CD14-positive monocyte (primary cell): ENCODE measurements around the gene QDPR. TPM values are rescaled to one million over a fixed set of nuclear protein-coding genes. Genes with fewer than 3 reads are reported as not detected.

Experiments
- DNase-seq, 3 donors: peaks; one replicate each; pipeline ENCODE4 v3.0.0-alpha.2; 2011 to 2022
- H2AFZ ChIP-seq: 2 replicates; pipeline ENCODE4 v1.6.0; 2012; ENCODE audit warnings: mild to moderate bottlenecking, low read depth, low read length, inconsistent platforms; ENCODE audit not compliant: insufficient read depth, poor library complexity, severe bottlenecking
- H3K27ac ChIP-seq, 2 donors: 1 replicate in 1 of 2; 2 replicates in 1 of 2; pipeline ENCODE4 v1.5.1; 2012 to 2013; ENCODE audit warnings: low read length in 2 of 2, control low read depth in 1 of 2, inconsistent platforms in 1 of 2, low read depth in 1 of 2, mild to moderate bottlenecking in 1 of 2
- H3K27me3 ChIP-seq, 2 donors: one replicate each; pipeline versions ENCODE4 v1.6.0 to v1.6.1; 2011 to 2013; ENCODE audit warnings: low read length in 2 of 2; ENCODE audit not compliant: control insufficient read depth in 2 of 2, insufficient read depth in 2 of 2
- H3K36me3 ChIP-seq, 2 donors: replicated peaks in 1 of 2; 1 replicate in 1 of 2; 2 replicates in 1 of 2; pipeline versions ENCODE4 v1.5.1 to v1.6.1; 2012 to 2013; ENCODE audit warnings: low read length in 2 of 2, control low read depth in 1 of 2, inconsistent platforms in 1 of 2, mild to moderate bottlenecking in 1 of 2; ENCODE audit not compliant: insufficient read depth in 2 of 2, control insufficient read depth in 1 of 2
- H3K4me1 ChIP-seq, 2 donors: 1 replicate in 1 of 2; 2 replicates in 1 of 2; pipeline versions ENCODE4 v1.5.1 to v1.6.1; 2012 to 2013; ENCODE audit warnings: low read length in 2 of 2, control low read depth in 1 of 2, inconsistent platforms in 1 of 2, mild to moderate bottlenecking in 1 of 2, moderate library complexity in 1 of 2; ENCODE audit not compliant: insufficient read depth in 2 of 2, control insufficient read depth in 1 of 2
- H3K4me2 ChIP-seq: replicated peaks from 2 replicates; pipeline ENCODE3; 2012; ENCODE audit warnings: low read length, moderate library complexity, mild to moderate bottlenecking; ENCODE audit not compliant: poor library complexity, severe bottlenecking; ENCODE audit errors: extremely low read depth
- H3K4me3 ChIP-seq, 3 experiments: fragments of 200-600 bp in 1 of 3; sonication (generic) in 1 of 3; replicated peaks in 1 of 3; 1 replicate in 2 of 3; 2 replicates in 1 of 3; pipeline ENCODE4 v1.5.1; 2011 to 2013; ENCODE audit warnings: low read length in 3 of 3, mild to moderate bottlenecking in 3 of 3, control low read depth in 2 of 3, low read depth in 2 of 3, inconsistent platforms in 1 of 3, moderate library complexity in 1 of 3
- H3K79me2 ChIP-seq: 2 replicates; pipeline ENCODE4 v1.6.0; 2012; ENCODE audit warnings: mild to moderate bottlenecking, control low read depth, inconsistent platforms, low read length, moderate library complexity; ENCODE audit not compliant: insufficient read depth
- H3K9ac ChIP-seq: 2 replicates; pipeline ENCODE4 v1.6.0; 2017; ENCODE audit warnings: low read length, mild to moderate bottlenecking; ENCODE audit not compliant: insufficient read depth, poor library complexity, severe bottlenecking
- H3K9me3 ChIP-seq, 2 donors: replicated peaks in 1 of 2; 1 replicate in 1 of 2; 2 replicates in 1 of 2; pipeline versions ENCODE4 v1.5.1 to v1.6.1; 2012 to 2013; ENCODE audit warnings: low read length in 2 of 2, control low read depth in 1 of 2; ENCODE audit not compliant: control insufficient read depth in 1 of 2, insufficient read depth in 1 of 2
- H4K20me1 ChIP-seq: 2 replicates; pipeline ENCODE4 v1.6.0; 2012; ENCODE audit warnings: mild to moderate bottlenecking, low read length, control low read depth, moderate library complexity; ENCODE audit not compliant: insufficient read depth
- H3K27ac Mint-ChIP-seq, 7 donors: one replicate each; pipeline ENCODE4 v1.8.0; 2020; ENCODE audit warnings: mild to moderate bottlenecking in 7 of 7, mixed read lengths in 7 of 7, moderate library complexity in 6 of 7, inconsistent platforms in 2 of 7
- H3K27me3 Mint-ChIP-seq, 3 donors: one replicate each; pipeline ENCODE4 v1.8.0; 2021 to 2022; ENCODE audit warnings: low read depth in 3 of 3, mild to moderate bottlenecking in 3 of 3, mixed read lengths in 3 of 3, moderate library complexity in 3 of 3, inconsistent platforms in 1 of 3
- H3K36me3 Mint-ChIP-seq, 2 donors: one replicate each; pipeline ENCODE4 v1.8.0; 2020; ENCODE audit warnings: mixed read lengths in 2 of 2, inconsistent platforms in 1 of 2, mild to moderate bottlenecking in 1 of 2
- H3K4me1 Mint-ChIP-seq: one replicate; pipeline ENCODE4 v1.8.0; 2020; ENCODE audit warnings: mild to moderate bottlenecking, mixed read lengths
- H3K4me3 Mint-ChIP-seq, 2 donors: one replicate each; pipeline ENCODE4 v1.8.0; 2020; ENCODE audit warnings: mild to moderate bottlenecking in 2 of 2, mixed read lengths in 2 of 2, moderate library complexity in 1 of 2
- H3K9me3 Mint-ChIP-seq, 7 donors: one replicate each; pipeline ENCODE4 v1.8.0; 2020 to 2022; ENCODE audit warnings: mixed read lengths in 7 of 7, mild to moderate bottlenecking in 6 of 7, moderate library complexity in 6 of 7, inconsistent platforms in 2 of 7
- WGBS: methylation state at CpG from one replicate; pipeline ENCODE4 v1.1.5; 2013; ENCODE audit warnings: missing lambda C conversion rate; ENCODE audit not compliant: insufficient coverage; 5-methylcytosine and 5-hydroxymethylcytosine counted together
- intact Hi-C, 2 donors: fragments of 100-400 bp; cut with micrococcal nuclease; formaldehyde crosslinking; loops; one replicate each; pipeline versions ENCODE4 v1.15.0 to v1.15.1; 2023
- polyA plus RNA-seq, 3 donors: library from polyadenylated mRNA; depleted of rRNA in 1 of 3; unstranded in 2 of 3; stranded (reverse) in 1 of 3; fragments of 300-500 nt in 2 of 3; fragments of >200 nt in 1 of 3; fragmentation: Illumina TruSeq in 2 of 3; gene quantifications; 1 replicate in 2 of 3; 2 replicates in 1 of 3; pipeline ENCODE4 v1.2.3, GENCODE V29; 2012 to 2021
- TF ChIP-seq, protein P1 (sequence below): fragments of 200-600 bp; IDR thresholded peaks from one replicate; pipeline ENCODE4 v1.8.0; 2022; ENCODE audit warnings: antibody characterized with exemption, mild to moderate bottlenecking

QDPR gene
- polyA plus RNA-seq, 3 donors, result 15.8 to 31.7 (median 27.7) TPM

DNA sequence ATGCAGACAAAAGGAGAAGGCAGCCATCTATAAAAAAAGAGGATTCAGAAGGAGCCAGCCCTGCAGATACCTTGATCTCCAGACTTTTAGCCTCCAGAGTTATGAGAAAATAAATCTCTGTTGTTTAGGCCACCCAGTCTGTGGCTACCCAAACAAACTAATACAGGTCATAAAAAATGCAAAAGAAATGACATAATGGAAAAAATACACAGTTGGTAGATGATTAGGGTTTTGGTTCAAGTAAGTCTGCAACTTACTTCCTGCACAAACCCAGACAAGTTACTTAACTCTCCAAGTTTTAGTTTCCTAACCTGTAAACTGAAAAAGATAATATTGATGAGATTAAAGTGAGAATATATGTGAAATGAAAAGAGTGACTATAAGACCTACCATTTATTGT is 11.3 kb downstream of the QDPR start:
- Mint-ChIP-seq H3K9me3 (peaks cover 0 to 1% (median 0%) of the 10 kb centered on the region in 7 donors), H3K4me3 (no peak overlapping the region), H3K36me3 (peaks cover 51 to 70% of the 10 kb centered on the region in 2 donors), H3K27me3 (no peaks in the 10 kb centered on the region), H3K27ac (no peak overlapping the region), H3K4me1 (peaks cover 11% of the 10 kb centered on the region)
- H2AFZ ChIP-seq, result no peak overlapping the region
- H3K27ac ChIP-seq, result no peak overlapping the region
- TF ChIP-seq, protein P1, sequence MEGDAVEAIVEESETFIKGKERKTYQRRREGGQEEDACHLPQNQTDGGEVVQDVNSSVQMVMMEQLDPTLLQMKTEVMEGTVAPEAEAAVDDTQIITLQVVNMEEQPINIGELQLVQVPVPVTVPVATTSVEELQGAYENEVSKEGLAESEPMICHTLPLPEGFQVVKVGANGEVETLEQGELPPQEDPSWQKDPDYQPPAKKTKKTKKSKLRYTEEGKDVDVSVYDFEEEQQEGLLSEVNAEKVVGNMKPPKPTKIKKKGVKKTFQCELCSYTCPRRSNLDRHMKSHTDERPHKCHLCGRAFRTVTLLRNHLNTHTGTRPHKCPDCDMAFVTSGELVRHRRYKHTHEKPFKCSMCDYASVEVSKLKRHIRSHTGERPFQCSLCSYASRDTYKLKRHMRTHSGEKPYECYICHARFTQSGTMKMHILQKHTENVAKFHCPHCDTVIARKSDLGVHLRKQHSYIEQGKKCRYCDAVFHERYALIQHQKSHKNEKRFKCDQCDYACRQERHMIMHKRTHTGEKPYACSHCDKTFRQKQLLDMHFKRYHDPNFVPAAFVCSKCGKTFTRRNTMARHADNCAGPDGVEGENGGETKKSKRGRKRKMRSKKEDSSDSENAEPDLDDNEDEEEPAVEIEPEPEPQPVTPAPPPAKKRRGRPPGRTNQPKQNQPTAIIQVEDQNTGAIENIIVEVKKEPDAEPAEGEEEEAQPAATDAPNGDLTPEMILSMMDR, result no peak
- H3K4me1 ChIP-seq, result no peaks in the 10 kb centered on the region
- H3K27me3 ChIP-seq, result no peaks in the 10 kb centered on the region
- H3K4me3 ChIP-seq, result no peak overlapping the region
- H4K20me1 ChIP-seq, result no peaks in the 10 kb centered on the region
- H3K4me2 ChIP-seq, result no peak overlapping the region
- DNase-seq, result no peak
- H3K79me2 ChIP-seq, result no peaks in the 10 kb centered on the region
- intact Hi-C loops, result no loop called here
- H3K36me3 ChIP-seq, result peaks cover 28 to 72% of the 10 kb centered on the region in 2 donors
- H3K9me3 ChIP-seq, result no peaks in the 10 kb centered on the region
- H3K9ac ChIP-seq, result no peak overlapping the region

DNA sequence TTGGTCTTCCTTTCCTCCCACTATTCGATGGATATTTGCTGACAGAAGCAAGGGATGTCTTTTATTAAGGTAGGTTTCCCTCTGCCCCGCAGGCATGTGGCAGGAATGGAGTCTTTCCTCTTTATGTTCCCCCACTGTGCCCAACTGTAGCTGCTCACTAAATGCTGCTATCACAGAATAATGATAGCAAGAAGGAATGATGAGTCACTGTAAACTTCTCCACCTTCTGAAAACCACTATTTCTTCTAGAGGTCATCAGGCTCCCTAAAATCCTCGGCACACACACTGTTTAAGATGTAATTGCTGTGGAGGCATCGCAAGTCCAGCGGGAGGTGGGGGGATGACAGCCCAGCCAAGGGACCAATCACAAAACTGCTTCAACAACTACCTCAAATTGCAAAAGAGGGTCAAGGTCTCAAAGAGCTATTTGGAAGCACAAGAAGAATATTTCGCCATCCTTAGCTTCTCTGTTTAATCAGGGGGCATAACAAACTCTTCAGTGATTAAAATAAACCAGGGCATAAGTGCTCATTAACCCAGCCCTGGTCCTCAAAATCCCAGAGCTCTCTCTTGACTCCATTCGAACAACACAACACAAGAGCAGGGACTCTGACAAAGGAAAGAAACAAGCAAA is 13.9 kb downstream of the QDPR start:
- Histone ChIP-seq H2AFZ (no peak overlapping the region), H3K4me1 (no peaks in the 10 kb centered on the region), H3K9ac (no peak overlapping the region), H3K4me2 (no peak overlapping the region), H3K27ac (no peak overlapping the region), H4K20me1 (no peaks in the 10 kb centered on the region), H3K79me2 (no peaks in the 10 kb centered on the region), H3K36me3 (peaks cover 27 to 83% of the 10 kb centered on the region in 2 donors), H3K4me3 (no peak overlapping the region), H3K27me3 (no peaks in the 10 kb centered on the region), H3K9me3 (no peaks in the 10 kb centered on the region)
- Mint-ChIP-seq H3K27me3 (no peaks in the 10 kb centered on the region), H3K9me3 (peaks cover 0 to 1% (median 0%) of the 10 kb centered on the region in 7 donors), H3K4me3 (no peak overlapping the region), H3K27ac (peak overlapping the region in 1 of 7 donors; percentile 6), H3K4me1 (peaks cover 19% of the 10 kb centered on the region), H3K36me3 (peaks cover 52 to 68% of the 10 kb centered on the region in 2 donors)
- intact Hi-C loops, result no loop called here
- 50% methylated on average over 3 of the region's 7 CpGs for WGBS
- TF ChIP-seq, protein P1, result no peak
- no peak for DNase-seq
